ENCODE measurements around the gene BCLAF3.

The BCLAF3 gene

GRCh38 chrX:19964017-19964710 lies 26.7 kb downstream of the BCLAF3 start:
- DNase-seq: no peak

GRCh38 chrX:19960913-19961312 lies 29.9 kb downstream of the BCLAF3 start:
- no peak for DNase-seq

- DNase-seq: no peak
Observed at GRCh38 chrX:19958552-19959486, 32.0 kb downstream of the BCLAF3 start.

GRCh38 chrX:19956923-19957322 lies 33.9 kb downstream of the BCLAF3 start:
- no peak for DNase-seq

GRCh38 chrX:19956306-19956705 lies 34.6 kb downstream of the BCLAF3 start:
- no peak for DNase-seq

GRCh38 chrX:19955306-19955705 lies 35.6 kb downstream of the BCLAF3 start:
- DNase-seq: no peak

- DNase-seq: no peak
Observed at GRCh38 chrX:19954335-19955096, 36.3 kb downstream of the BCLAF3 start.

- no peak for DNase-seq
Observed at GRCh38 chrX:19953145-19953544, 37.7 kb downstream of the BCLAF3 start.

GRCh38 chrX:19949340-19949739 lies 41.5 kb downstream of the BCLAF3 start:
- DNase-seq: no peak

- no peak for DNase-seq
Observed at GRCh38 chrX:19947612-19948011, 43.2 kb downstream of the BCLAF3 start.
